GM19463 (cell line): Measurements from ENCODE around the gene WAC.

ENCODE experiments used
- ATAC-seq: cut with Tn5 transposase; IDR thresholded peaks from one replicate; pipeline ENCODE4 v1.9.1; 2021; ENCODE audit warnings: mild to moderate bottlenecking, moderate library complexity; ENCODE audit not compliant: unreplicated experiment

WAC gene

DNA sequence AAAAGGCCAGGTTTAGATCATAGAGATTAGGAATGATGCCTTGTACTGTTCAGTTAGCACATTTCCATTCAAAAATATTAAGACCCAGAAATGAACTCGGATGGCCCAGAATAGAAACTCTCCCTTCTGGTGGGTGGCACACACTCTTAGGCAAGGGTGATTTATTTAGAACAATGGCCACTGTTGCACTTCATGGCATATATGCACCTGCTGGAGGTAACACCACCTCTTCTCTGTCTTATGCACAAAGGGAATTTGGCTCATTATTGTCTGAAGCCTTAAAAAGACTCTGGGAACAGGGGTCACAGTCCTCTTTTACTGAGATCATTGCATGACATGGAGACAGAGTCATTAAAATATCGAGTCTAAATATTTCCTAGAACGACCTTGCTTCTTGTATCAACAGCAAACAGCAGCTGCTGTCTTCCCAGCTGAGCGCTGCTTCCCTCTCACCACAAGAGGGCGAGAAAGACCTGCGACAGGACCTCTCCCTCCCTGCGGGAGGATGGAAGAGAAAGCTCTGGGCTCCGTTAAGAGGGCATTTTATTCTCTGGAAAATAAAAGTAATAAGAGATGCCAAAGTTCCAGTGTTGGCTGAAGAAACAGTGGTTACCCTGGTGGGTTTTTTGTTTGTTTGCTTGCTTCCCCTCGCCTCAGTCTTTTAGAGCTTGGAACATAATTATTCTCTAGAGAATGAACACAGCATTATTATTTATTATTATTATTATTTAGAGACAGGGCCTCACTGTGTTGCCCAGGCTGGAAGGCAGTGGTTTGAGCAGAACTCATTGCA is 130.9 kb downstream of the WAC start:
- ATAC-seq, result peak; percentile 78

DNA sequence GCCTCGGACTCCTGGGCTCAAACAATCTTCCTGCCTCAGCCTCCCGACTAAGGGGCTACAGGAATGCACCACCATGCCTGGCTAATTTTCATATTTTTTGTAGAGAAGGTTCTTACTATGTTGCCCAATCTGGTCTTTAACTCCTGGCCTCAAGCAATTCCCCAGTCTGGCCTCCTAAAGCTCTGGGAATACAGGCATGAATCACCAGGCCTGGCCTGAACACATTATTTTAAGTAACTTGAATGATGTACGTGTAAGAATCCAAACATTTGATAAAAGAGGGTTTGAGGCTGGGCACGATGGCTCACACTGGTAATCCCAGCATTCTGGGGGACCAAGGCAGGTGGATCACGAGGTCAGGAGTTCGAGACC is 131.4 kb downstream of the WAC start:
- ATAC-seq, result no peak

DNA sequence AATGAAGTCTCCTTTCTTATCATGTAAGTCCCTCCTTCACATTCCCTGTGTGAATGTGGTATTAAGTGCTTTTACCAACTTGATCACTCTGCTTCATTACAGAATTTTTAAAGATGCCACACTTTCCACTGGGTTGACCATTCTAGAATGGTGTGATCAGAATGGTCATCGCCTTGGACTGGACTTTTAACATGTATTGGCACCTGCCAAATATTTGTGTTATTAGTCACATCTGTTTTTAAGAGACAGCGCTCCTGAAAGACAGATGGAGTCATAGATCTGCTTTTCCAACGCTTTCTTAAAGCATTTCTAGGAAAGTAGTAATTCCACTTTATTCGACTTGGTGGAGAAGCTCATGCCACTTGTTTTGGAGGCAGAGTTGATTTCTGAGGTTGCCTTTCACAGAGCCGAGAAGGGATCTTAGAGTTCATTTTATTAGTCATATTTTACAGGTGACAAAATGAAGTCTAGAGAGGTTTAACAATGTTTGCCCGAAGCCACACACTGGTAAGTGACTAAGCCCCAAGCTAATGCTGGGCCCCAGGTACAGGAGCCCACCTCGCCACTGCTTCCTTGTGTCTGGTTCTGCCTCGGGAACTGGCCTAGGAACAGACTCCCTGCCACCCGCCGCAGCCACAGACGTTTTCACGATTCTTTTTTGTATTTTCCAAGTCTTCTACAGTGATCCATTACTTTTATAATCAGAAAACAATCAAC is 134.0 kb downstream of the WAC start:
- ATAC-seq, result no peak

DNA sequence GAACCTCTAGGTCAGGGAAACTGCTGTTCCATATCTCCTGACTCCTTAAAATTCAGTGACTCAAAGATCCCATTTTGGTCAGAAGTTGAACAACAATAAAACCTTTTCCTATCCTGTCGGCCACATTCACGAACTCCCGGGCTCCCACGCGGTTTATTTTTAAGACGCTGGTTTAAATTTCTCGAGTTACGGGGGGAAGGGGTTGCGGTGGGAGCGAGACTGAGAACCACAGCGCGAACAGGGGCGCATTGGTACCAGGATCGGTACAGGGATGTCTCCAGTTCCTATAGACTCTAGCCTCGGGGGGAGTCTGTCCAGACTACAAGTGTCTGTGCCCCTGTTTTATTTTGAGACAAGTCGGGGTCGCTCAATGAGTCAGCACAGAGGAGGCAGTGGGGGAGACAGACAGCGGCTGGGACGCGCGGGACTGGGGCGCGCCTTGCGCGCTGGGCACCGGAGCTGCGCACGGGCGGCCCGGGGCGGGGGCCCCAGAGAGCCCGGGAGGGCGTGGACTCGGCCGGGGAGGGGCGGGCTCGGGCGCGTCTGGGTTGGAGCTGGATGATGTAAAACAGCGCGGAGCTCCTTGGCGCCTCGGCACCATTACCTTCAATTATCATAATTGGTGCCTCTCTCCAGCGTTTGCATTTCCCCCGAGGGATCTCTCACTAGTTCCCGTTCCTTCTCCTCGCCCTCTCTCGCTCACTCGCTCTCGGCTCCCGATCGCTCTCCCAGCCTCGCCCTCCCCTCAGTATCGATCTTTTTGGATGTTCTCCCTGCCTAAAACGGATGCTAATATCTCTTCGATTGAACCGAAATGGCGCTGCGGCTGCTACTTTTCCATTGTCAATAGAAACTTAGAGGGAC is 135.7 kb downstream of the WAC start:
- peak; percentile 66 for ATAC-seq

DNA sequence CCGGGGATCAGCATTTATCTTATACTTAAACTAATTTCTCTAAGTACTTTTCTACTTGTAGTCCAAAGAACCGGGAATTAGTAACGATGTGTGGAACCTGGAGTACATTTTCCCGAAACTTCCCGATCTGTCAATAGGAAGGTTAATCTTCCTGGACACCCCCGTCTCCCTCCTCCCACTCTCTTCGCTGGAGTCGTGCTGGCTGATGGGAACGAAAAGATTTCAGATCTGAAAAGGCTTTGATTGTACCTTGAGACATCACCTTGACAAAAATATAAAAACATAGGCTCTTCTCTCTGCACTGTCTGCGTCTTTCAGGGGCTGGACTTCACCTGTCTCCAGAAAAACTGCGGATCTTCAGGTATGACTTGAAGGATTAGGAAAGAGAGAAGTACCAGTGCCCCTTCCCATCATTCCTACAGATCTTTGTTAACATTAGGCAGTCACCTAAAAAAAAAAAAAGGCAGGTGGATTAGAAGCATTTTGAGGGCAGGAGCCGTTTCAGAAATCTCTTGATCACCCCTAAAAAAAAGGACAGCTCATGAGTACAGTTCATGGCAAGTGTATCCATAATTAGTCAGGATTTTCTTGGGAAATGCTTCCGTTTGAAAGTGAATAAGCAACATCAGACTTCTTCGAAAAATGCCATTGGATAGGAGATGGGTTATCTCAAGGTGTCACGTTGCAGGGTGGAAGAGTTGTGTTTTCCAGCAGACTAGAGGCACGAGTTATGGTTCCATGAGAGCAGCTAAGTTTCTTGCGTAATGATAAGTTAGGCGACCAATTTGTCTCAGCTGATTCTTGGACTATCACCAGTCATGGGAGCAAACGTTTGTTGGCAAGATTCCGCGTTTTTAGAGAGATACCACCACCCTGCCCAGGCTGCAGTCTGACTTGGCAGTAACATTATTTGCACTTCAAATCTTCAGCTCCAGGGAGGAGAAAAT is 136.6 kb downstream of the WAC start:
- no peak for ATAC-seq
